ENCODE results near the gene SAA4. TPM values are rescaled to one million over a fixed set of nuclear protein-coding genes. Genes with fewer than 3 reads are reported as not detected.
"Not testable (repeated sequence)": the region's sequence is repeated elsewhere in the genome, so short reads cannot be mapped to it uniquely, and the experiment has no call there.

Gene SAA4
- total RNA-seq, 1 experiment from 2014 or later: 0.50 TPM

GRCh38 chr11:18193010-18193409 is 43.6 kb downstream of the SAA4 start (continued):
- no peak for TF ChIP-seq ZNF396 (CRISPR knock-in tag; IDR thresholded peaks at IDR 0.05; ENCODE audit: borderline replicate concordance)
- TF ChIP-seq, protein P1, sequence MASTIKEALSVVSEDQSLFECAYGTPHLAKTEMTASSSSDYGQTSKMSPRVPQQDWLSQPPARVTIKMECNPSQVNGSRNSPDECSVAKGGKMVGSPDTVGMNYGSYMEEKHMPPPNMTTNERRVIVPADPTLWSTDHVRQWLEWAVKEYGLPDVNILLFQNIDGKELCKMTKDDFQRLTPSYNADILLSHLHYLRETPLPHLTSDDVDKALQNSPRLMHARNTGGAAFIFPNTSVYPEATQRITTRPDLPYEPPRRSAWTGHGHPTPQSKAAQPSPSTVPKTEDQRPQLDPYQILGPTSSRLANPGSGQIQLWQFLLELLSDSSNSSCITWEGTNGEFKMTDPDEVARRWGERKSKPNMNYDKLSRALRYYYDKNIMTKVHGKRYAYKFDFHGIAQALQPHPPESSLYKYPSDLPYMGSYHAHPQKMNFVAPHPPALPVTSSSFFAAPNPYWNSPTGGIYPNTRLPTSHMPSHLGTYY (CRISPR knock-in tag; IDR thresholded peaks at IDR 0.05): no peak
- TF ChIP-seq FOXP1 (CRISPR knock-in tag; IDR thresholded peaks at IDR 0.05; ENCODE audit: borderline replicate concordance): no peak

DNA sequence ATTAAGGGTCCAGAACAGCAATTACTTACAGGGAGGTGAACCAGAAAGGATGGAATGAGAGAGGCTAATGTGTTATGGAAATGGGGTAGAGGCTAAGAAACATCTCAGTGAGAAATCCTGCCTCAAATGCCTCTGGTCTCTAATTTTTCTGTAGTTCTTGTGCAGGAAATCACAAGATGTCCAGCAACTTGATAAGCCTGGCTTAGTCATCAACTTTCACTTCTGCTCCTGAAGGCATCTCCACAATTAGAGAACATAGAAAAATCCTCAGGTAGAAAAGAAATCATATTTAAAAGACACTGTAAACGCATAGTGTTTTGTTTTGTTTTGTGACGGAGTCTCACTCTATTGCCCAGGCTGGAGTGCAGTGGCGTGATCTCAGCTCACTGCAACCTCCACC is 45.2 kb downstream of the SAA4 start:
- no peak overlapping the region for H3K4me3 Mint-ChIP-seq
- H3K27me3 Mint-ChIP-seq (ENCODE audit: low read depth): peaks cover 5% of the 10 kb centered on the region
- ATAC-seq (no peak), DNase-seq (ENCODE audit: low spot score) (no peak)
- POLR2A ChIA-PET: no interaction called here
- no peaks in the 10 kb centered on the region for H3K36me3 Mint-ChIP-seq
- TF ChIP-seq ZNF396 (CRISPR knock-in tag; IDR thresholded peaks at IDR 0.05; ENCODE audit: borderline replicate concordance) (no peak), GRHL2 (CRISPR knock-in tag; IDR thresholded peaks at IDR 0.05; ENCODE audit: insufficient replicate concordance, severe bottlenecking) (no peak), ATF6 (CRISPR knock-in tag; IDR thresholded peaks at IDR 0.05) (no peak), RORB (CRISPR knock-in tag; IDR thresholded peaks at IDR 0.05) (no peak), CBFB (CRISPR knock-in tag; IDR thresholded peaks at IDR 0.05; ENCODE audit: low read depth) (no peak), ZNF512 (CRISPR knock-in tag; IDR thresholded peaks at IDR 0.05; ENCODE audit: borderline replicate concordance) (no peak), GABPB1 (CRISPR knock-in tag; IDR thresholded peaks at IDR 0.05) (no peak), E2F5 (CRISPR knock-in tag; IDR thresholded peaks at IDR 0.05) (no peak), ZBTB43 (CRISPR knock-in tag; IDR thresholded peaks at IDR 0.05) (no peak), FOXJ3 (CRISPR knock-in tag; IDR thresholded peaks at IDR 0.05; ENCODE audit: borderline replicate concordance) (no peak), ZNF423 (CRISPR knock-in tag; IDR thresholded peaks at IDR 0.05) (no peak), SOX15 (CRISPR knock-in tag; IDR thresholded peaks at IDR 0.05) (no peak)
- no peak overlapping the region for H3K27ac Mint-ChIP-seq
- peaks cover 12% of the 10 kb centered on the region for H3K4me1 Mint-ChIP-seq
- peaks cover 3% of the 10 kb centered on the region; the same call in 1 of the 2 replicates for H3K9me3 Mint-ChIP-seq
- CTCF ChIA-PET: interaction anchor here (2.2 to 3.1 kb wide), 2 partner anchors 13 to 76 kb away, joined by 11 to 21 read pairs; no protein-coding TSS in a partner anchor

DNA sequence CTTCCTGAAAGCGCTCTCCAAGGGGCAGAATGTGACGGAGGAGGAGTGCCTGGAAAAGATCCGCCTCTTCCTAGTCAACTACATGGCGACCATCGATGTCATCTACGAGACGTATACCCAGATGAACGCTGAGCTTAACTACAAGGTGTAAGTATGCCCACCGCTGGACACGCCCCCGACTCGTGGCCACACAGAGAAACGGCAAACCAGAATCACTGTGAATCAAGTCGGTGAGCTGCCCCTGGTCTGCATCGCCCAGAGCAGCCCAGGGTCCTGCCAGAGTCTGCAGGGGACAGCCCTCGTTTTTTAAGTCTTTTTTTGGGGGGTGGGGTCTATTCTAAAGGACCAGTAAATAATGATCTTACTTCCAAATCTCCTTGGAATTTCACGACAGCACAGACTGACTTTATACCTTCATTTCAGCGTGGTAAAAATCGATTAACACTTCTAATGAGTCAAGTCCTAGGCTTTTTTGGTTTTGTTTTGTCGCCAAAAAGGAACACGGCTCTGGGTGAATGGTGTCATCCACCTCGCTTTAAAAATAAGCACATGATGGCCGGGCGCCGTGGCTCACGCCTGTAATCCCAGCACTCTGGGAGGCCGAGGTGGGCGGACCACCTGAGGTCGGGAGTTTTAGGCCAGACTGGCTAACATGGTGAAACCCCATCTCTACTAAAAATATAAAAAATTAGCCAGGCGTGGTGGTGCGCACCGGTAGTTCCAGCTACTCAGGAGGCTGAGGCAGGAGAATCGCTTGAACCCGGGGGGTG is 46.9 kb downstream of the SAA4 start:
- ChIA-PET CTCF (interaction anchor here (3.1 kb wide), 1 partner anchor 14 kb away, joined by 11 read pairs; no protein-coding TSS in a partner anchor), POLR2A (interaction anchor here (0.6 kb wide), 1 partner anchor 31 kb away, joined by 3 read pairs; no protein-coding TSS in a partner anchor)
- not testable (repeated sequence) for H3K9me3 Mint-ChIP-seq; H3K36me3 Mint-ChIP-seq; H3K27me3 Mint-ChIP-seq (ENCODE audit: low read depth); DNase-seq (ENCODE audit: low spot score); H3K27ac Mint-ChIP-seq; H3K4me3 Mint-ChIP-seq; ATAC-seq
- H3K4me1 Mint-ChIP-seq: peaks cover 12% of the 10 kb centered on the region
